GM10847 (cell line): Measurements from ENCODE around the gene TXNRD2.

Experiments
- POLR2A ChIP-seq: IDR thresholded peaks from 2 replicates; pipeline ENCODE4 v1.6.1; 2011; ENCODE audit not compliant: insufficient read length; ENCODE audit errors: extremely low read depth

The TXNRD2 gene

GRCh38 chr22:19941365-19942082 is at the start of gene TXNRD2, which contains the start of gene COMT:
TXNRD2 (minus strand) TSS chr22:19941818; CDS start chr22:19941803, 15 bp downstream.
COMT (plus strand) TSS chr22:19941772; CDS start chr22:19962527, 20,755 bp downstream.
- TF ChIP-seq POLR2A = peak; percentile 91

DNA sequence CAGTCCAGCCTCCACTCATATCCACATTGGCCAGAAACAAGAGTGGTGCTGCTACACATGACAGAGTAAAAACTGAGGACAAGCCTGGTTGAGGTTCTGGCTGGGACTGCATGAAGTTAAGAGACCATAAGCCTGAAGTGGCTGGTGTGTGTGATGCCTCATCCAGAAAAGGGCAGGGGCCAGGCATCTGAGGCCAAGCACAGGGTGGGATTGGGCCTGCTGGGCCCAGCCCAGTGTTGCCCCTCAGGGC is 49.7 kb upstream of the TXNRD2 start:
- no peak for TF ChIP-seq POLR2A

- TF ChIP-seq POLR2A = no peak
Measured at GRCh38 chr22:19990609-19991394, 49.2 kb upstream of the TXNRD2 start.

DNA sequence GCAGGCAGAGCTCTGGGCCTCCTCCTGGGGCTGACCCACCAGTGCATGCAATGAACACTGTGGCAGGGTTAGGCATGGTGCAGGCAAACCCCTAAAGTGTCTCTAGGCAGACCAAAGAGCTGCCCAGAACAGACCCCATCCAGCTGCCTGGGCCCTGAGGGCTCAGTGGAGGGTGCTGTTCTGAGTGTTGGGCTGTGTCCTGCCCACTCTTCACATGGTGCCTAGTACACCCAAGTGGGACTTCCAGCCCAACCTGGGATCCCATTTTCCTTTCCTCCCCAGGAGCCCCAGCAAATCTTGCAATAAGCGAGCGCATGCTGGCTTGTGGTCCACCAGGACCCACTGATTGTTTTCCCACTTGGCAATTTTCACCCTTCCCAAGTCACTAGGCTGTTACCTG is 48.6 kb upstream of the TXNRD2 start:
- TF ChIP-seq POLR2A = no peak

DNA sequence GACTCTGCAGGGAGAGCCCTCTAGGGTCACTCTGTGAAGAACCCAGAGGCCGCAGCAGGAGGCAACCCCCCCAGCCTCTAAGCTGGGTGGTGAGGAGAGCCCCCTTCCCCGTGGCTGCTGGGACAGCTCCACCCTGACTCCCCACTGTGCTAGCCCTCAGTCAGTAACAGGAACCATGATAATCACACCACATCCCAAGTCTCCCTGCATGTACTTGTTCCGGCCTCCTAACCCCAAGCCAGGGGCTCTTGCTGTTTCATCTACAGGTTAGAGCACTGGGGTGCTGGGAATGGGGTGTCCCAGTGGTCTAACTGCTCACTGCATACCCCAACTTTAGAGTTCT is 48.1 kb upstream of the TXNRD2 start:
- no peak for TF ChIP-seq POLR2A

DNA sequence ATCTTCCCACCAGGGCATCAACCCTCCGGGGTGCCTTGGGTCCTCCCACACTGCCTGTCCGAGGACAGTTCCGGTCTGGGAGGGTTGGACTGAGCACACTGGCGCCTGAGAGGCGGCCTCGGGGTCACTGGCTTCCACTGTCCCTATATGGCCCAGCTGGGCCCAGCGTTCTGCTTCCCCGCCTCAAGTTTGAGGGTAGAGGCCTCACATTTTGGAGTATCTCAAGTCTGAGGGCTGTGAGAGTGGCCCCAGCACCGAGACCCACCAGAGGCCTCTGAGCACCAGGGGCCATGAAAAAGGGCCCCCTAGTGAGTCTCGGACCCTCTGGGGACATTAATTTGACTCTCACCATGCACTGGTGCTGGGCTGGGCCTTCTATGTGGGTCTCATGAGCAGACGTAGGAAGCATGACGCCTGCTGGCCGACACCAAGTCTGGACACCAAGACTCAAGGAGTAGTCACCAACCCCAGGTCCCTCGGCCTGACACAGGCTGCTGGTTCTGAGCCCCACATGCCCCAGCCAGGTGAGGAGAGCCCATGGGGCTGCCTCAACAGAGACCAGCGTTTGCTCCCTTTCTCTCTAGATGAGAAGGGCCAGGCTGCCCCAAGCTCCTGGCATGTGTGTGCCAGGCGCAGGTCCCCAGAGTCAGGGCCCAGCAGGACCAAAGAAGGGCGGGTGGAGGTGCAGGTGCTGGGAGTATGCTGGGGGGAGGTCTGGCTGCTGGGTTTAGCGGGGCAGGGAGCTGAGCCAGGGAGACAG is 47.5 kb upstream of the TXNRD2 start:
- TF ChIP-seq POLR2A = no peak

DNA sequence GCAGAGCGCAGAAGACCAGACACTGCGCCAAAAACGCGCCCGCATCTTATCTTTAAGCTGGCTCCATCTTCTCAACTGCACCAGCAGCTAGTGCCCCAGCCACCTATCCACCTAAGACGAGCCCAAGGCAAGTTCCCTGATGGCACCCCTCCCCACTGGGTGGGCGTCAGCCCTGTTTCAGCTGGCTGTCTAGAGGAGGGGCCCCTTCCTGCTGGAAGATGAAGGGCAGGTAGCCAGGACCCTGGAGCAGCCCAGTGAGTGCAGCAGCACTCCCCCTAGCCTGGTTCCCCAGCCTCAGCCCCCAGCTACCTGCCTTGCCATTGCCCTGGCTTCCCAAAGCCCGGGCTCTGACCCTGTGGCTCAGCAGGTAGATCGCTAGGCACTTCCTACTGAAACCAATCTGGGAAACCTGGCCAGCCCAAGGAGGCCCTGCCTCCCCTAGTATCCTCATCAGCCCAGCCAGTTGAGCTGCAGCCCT is 46.8 kb upstream of the TXNRD2 start:
- no peak for TF ChIP-seq POLR2A

DNA sequence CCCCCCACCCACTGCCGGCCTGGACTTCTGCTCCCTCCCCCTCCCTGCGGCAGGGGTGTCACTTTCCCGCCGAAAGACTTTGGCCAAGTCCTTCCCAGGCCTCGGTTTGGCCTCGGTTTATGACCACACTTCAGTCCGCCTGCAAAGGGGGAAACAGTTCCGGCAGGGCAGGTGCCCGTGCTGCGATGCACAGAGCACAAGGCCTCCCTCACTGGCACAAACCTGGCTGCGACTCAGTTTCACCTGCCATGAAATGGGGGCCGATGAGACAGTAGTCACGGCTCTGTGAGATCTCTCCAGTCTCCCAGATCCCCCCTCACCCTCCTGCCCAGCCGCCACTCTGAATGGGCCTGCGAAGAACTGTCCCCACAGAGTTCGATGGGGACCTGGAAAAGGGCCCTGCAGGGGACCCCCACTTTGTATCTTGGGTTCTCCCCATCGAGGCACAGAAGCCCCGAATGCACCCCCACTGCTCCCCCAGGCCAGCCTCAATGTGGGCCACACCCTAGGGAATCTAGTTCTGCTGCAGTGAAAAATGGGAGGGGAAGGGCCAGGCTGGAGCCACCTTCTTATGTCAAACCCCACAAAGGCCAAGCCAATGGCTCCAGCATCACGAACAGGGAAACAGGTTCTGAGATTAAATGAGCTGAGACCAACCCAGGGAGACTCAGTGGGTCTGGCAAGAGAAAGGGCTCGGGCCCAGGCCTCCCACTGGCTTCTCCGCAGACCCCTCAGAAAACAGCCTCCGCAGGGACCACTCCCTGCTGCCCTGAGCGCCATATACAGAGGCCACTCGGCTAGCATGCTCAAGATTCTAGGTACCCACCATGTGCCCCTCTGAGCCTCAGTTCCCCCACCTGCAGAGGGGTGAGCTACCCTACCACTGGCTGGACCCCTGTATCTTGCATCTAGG is 46.0 kb upstream of the TXNRD2 start:
- TF ChIP-seq POLR2A = no peak

GRCh38 chr22:19986410-19987341 is 45.1 kb upstream of the TXNRD2 start:
- TF ChIP-seq POLR2A = no peak

DNA sequence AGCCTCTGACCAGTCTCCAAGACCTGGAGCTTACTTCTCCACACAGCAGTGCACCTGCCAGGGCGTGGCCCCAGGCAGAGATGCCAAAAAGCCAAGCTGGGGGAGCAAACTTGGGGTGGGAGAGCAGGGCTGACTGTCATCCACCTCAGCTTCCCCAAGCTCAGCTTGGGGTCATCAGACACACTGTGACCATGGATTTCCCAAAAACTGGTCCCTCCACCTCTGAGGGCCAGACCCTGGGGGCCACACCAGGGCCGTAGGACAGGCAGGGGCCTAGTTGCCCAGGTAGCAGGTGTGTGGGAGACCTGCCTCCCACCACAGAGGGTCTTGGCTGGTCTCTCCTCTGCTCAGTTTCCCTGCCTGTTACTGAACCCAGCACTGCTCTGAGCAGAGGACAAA is 44.4 kb upstream of the TXNRD2 start:
- TF ChIP-seq POLR2A = no peak

DNA sequence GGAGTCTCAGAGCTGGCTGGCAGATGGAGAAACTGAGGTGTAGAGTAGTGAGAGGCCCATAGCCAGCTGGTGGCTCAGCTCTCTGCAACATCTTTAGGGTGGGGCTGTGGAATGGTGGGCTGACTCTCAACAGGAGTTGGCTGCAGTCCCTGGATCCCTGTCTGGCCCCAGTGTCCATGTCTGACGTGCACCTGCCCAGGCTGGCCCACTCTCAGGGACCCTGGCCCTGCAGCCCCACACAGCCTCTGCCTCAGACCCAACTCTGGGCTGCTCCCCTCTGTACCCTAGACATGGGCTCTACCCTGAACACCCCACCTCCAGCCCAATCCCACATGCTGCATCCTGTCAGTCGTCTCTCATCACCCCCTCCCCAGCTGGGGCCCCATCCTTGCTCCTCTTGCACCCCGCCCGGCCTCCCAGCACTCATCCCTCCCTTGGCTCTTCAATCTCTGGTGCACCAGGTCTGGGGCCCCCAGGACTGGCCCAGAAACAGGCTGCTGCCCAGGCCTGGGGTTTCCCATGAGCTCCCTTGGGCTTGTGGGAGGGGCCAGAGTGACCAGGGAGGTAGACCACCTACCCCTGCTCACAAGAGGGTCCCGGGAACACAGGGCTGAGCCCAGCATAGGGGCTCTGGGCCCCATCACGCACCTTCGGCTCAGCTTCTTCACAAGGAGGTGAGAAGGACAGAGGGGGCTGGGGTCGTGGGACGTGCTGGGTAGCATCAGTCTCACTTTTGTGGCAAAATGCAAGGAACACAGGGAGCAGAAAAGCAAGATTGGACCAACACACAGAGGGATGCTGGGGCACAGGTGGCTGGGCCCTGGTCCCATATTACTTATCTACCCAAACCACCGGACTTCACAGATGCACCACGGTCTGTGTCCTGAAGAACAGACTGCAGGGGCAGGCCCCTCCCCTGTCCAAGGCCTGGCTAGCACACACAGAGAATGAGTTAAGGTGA is 43.5 kb upstream of the TXNRD2 start:
- no peak for TF ChIP-seq POLR2A

GRCh38 chr22:19984201-19984753 is 42.7 kb upstream of the TXNRD2 start:
- no peak for TF ChIP-seq POLR2A
